PFSK-1 (cell line): ENCODE measurements around the gene GSK3A.

Experiments
- POLR2AphosphoS5 ChIP-seq: IDR thresholded peaks from 2 replicates; pipeline ENCODE4 v1.6.1; 2012; ENCODE audit warnings: low read depth, mild to moderate bottlenecking, control low read depth, low read length, moderate library complexity
- REST ChIP-seq, 2 experiments: IDR thresholded peaks; 2 replicates each; pipeline versions ENCODE4 v1.6.1 to v1.8.0; 2011 to 2012; ENCODE audit warnings: low read depth in 2 of 2, low read length in 2 of 2, control low read depth in 1 of 2, inconsistent platforms in 1 of 2, mild to moderate bottlenecking in 1 of 2, moderate library complexity in 1 of 2; ENCODE audit not compliant: insufficient read depth in 1 of 2
- SIN3A ChIP-seq: IDR thresholded peaks from 2 replicates; pipeline ENCODE4 v1.6.1; 2012; ENCODE audit warnings: mild to moderate bottlenecking, low read length, moderate library complexity, borderline replicate concordance; ENCODE audit not compliant: insufficient read depth
- TAF1 ChIP-seq: IDR thresholded peaks from 2 replicates; pipeline ENCODE4 v1.6.1; 2012; ENCODE audit warnings: low read length, control low read depth, borderline replicate concordance; ENCODE audit not compliant: insufficient read depth

- TF ChIP-seq TAF1 (no peak), POLR2AphosphoS5 (no peak), SIN3A (no peak), REST (IDR thresholded peaks at IDR 0.05; ENCODE audit: insufficient read depth in 1 of 2, low read depth in 2 of 2, low read length in 2 of 2) (no peak)
These were observed 19.4 kb upstream of the GSK3A start for GRCh38 chr19:42261763-42262162.
